ENCODE results near the gene MCRS1.

Gene MCRS1

DNA sequence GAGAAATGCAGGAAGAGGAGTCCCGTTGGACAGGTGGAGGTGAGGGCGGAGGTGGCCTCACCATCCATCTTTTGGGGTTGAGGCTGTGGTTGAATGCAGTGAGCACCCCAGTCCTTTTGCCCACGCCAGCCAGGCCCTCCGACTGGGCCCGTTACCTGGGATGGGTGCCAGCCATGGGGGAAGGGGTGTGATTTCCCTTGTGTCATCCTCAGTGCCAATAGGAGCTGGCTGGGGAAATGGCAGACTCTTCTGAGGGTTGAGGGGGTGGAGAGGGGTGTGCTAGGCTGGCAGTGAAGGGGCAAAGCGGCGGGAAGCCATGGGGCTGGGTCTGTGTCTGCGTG lies 19.5 kb downstream of the MCRS1 start:
- no peak for DNase-seq (ENCODE audit: low read depth, low spot score)
- Histone ChIP-seq H3K36me3 (ENCODE audit: insufficient read depth, insufficient read length, low read length) (no peaks in the 10 kb centered on the region), H3K9ac (ENCODE audit: insufficient read length, low read depth) (peak overlapping the region; percentile 18), H3K4me1 (ENCODE audit: insufficient read depth, insufficient read length) (peaks cover 16% of the 10 kb centered on the region), H3K27me3 (ENCODE audit: insufficient read depth, insufficient read length) (no peaks in the 10 kb centered on the region), H3K9me3 (ENCODE audit: insufficient read depth, low read length) (no peaks in the 10 kb centered on the region), H3K4me3 (ENCODE audit: insufficient read length, low read depth) (no peak overlapping the region)
- TF ChIP-seq YY1 (IDR thresholded peaks at IDR 0.05; ENCODE audit: insufficient read depth, insufficient read length) (no peak), ZNF274 (IDR thresholded peaks at IDR 0.05; ENCODE audit: low read depth, low read length) (no peak)

DNA sequence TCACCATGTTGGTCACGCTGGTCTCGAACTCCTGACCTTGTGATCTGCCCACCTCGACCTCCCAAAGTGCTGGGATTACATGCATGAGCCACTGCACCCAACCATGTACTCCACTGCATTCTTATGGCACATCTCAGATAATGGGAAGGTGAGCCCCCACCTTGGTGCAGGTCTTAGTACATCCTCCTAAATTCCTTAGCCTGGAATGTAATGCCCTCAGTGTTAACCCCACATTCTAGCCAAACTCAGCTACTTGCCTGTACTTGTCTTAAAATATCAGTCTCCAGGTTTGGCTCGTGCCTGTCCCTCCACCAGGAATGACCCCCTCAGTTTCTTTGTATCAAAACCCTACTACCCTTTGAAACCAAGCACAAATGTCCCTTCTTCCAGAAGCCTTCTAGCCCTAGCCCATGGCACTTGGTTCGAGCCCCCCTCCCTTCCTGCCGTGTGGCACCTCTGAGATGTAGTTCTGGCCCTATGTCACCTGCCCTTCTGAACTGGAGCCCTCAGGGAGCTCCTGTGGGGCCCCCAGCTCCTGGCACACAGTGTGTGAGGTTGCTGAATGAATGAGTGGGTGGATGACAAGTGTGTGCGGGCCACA lies 20.8 kb downstream of the MCRS1 start:
- Histone ChIP-seq H3K4me3 (ENCODE audit: insufficient read length, low read depth) (no peak overlapping the region), H3K36me3 (ENCODE audit: insufficient read depth, insufficient read length, low read length) (no peaks in the 10 kb centered on the region), H3K4me1 (ENCODE audit: insufficient read depth, insufficient read length) (peaks cover 20% of the 10 kb centered on the region), H3K9me3 (ENCODE audit: insufficient read depth, low read length) (no peaks in the 10 kb centered on the region), H3K9ac (ENCODE audit: insufficient read length, low read depth) (no peak overlapping the region), H3K27me3 (ENCODE audit: insufficient read depth, insufficient read length) (no peaks in the 10 kb centered on the region)
- no peak for DNase-seq (ENCODE audit: low read depth, low spot score)
- no peak for TF ChIP-seq YY1 (IDR thresholded peaks at IDR 0.05; ENCODE audit: insufficient read depth, insufficient read length)
- no peak for TF ChIP-seq SUZ12 (IDR thresholded peaks at IDR 0.05; ENCODE audit: extremely low read depth, insufficient read depth, insufficient read length)
- no peak for TF ChIP-seq ZNF274 (IDR thresholded peaks at IDR 0.05; ENCODE audit: low read depth, low read length)

DNA sequence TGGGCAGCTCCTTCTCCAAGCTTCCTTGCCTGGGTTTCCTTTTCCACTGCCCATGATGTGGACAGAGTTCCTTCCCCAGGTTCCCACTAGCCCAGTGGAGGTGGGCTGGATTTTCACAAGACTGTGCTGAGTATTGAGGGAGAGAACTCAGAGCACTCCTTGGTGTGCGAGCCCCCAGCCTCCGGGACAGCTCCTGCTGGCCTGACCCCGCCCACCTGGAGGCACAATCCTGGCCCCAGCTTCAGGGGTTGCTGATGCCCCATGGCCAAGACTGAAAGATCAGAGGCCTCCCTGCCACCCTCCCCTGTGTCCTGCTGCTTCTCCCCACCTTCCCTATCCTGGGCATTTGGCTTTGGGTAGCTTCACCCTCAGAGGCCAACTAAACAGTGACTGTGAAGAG lies 21.5 kb downstream of the MCRS1 start:
- no peaks in the 10 kb centered on the region for H3K9me3 ChIP-seq (ENCODE audit: insufficient read depth, low read length)
- H3K27me3 ChIP-seq (ENCODE audit: insufficient read depth, insufficient read length) = no peaks in the 10 kb centered on the region
- H3K4me1 ChIP-seq (ENCODE audit: insufficient read depth, insufficient read length) = peaks cover 20% of the 10 kb centered on the region
- H3K4me3 ChIP-seq (ENCODE audit: insufficient read length, low read depth) = no peak overlapping the region
- H3K9ac ChIP-seq (ENCODE audit: insufficient read length, low read depth) = no peak overlapping the region
- DNase-seq (ENCODE audit: low read depth, low spot score) = no peak
- TF ChIP-seq YY1 (IDR thresholded peaks at IDR 0.05; ENCODE audit: insufficient read depth, insufficient read length) = no peak
- TF ChIP-seq SUZ12 (IDR thresholded peaks at IDR 0.05; ENCODE audit: extremely low read depth, insufficient read depth, insufficient read length) = no peak
- TF ChIP-seq ZNF274 (IDR thresholded peaks at IDR 0.05; ENCODE audit: low read depth, low read length) = no peak
- H3K36me3 ChIP-seq (ENCODE audit: insufficient read depth, insufficient read length, low read length) = no peaks in the 10 kb centered on the region

DNA sequence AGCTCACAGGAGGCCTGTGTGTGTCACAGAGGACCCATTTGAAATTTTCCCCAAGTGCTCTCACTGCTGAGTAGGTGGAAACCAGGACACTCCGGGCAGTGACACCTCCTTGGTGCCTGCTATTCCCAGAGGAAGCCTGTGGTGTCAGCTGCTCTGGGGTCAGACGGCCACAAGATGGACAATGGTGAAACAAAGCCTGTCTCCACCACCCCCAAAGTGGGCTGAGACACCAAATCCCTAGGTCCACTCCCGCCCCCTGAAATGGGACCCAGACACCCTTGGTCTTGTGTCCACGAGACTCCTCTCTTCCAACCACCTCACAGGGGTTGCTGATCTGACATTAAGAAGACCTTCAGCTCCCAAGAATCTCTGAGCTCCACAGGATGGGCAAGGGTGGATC lies 22.1 kb downstream of the MCRS1 start:
- TF ChIP-seq ZNF274 (IDR thresholded peaks at IDR 0.05; ENCODE audit: low read depth, low read length) (no peak), SUZ12 (IDR thresholded peaks at IDR 0.05; ENCODE audit: extremely low read depth, insufficient read depth, insufficient read length) (no peak), YY1 (IDR thresholded peaks at IDR 0.05; ENCODE audit: insufficient read depth, insufficient read length) (no peak)
- H3K36me3 ChIP-seq (ENCODE audit: insufficient read depth, insufficient read length, low read length) = no peaks in the 10 kb centered on the region
- H3K4me1 ChIP-seq (ENCODE audit: insufficient read depth, insufficient read length) = peaks cover 24% of the 10 kb centered on the region
- H3K27me3 ChIP-seq (ENCODE audit: insufficient read depth, insufficient read length) = peaks cover 3% of the 10 kb centered on the region
- no peak for DNase-seq (ENCODE audit: low read depth, low spot score)
- no peak overlapping the region for H3K4me3 ChIP-seq (ENCODE audit: insufficient read length, low read depth)
- H3K9ac ChIP-seq (ENCODE audit: insufficient read length, low read depth) = no peak overlapping the region
- H3K9me3 ChIP-seq (ENCODE audit: insufficient read depth, low read length) = no peaks in the 10 kb centered on the region

DNA sequence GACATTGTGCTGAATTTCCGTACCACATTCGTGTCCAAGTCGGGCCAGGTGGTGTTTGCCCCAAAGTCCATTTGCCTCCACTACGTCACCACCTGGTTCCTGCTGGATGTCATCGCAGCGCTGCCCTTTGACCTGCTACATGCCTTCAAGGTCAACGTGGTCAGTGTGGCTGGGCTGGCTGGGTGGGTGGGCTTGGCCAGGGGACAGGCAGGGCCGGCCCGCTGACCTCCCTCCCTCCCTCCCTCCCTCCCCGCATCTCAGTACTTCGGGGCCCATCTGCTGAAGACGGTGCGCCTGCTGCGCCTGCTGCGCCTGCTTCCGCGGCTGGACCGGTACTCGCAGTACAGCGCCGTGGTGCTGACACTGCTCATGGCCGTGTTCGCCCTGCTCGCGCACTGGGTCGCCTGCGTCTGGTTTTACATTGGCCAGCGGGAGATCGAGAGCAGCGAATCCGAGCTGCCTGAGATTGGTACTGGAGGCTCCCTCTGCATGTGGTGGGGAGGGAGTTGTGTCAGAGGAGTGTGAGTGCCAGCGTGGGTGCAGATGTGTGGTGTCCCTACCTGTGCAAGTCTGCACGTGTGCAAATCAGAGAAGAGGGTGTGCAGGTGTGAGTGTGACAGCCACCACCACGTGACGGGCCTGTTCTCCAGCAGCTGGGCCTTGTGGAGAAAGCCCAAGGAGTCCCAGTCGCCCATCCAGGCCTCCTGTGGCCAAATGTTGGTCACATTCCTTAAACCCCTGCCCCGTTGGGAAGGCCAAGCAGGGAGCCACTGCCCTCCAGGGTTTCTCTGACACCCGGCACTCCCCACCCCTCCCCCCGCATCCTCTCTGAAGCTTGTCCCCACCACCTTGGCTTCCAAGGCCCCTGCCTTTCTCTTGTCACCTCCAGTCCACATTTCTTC lies 23.8 kb downstream of the MCRS1 start:
- DNase-seq (ENCODE audit: low read depth, low spot score) = no peak
- Histone ChIP-seq H3K4me1 (ENCODE audit: insufficient read depth, insufficient read length) (peaks cover 34% of the 10 kb centered on the region), H3K27me3 (ENCODE audit: insufficient read depth, insufficient read length) (peaks cover 19% of the 10 kb centered on the region), H3K9me3 (ENCODE audit: insufficient read depth, low read length) (no peaks in the 10 kb centered on the region), H3K36me3 (ENCODE audit: insufficient read depth, insufficient read length, low read length) (no peaks in the 10 kb centered on the region), H3K4me3 (ENCODE audit: insufficient read length, low read depth) (no peak overlapping the region), H3K9ac (ENCODE audit: insufficient read length, low read depth) (no peak overlapping the region)
- TF ChIP-seq ZNF274 (IDR thresholded peaks at IDR 0.05; ENCODE audit: low read depth, low read length) (no peak), YY1 (IDR thresholded peaks at IDR 0.05; ENCODE audit: insufficient read depth, insufficient read length) (no peak), SUZ12 (IDR thresholded peaks at IDR 0.05; ENCODE audit: extremely low read depth, insufficient read depth, insufficient read length) (no peak)

DNA sequence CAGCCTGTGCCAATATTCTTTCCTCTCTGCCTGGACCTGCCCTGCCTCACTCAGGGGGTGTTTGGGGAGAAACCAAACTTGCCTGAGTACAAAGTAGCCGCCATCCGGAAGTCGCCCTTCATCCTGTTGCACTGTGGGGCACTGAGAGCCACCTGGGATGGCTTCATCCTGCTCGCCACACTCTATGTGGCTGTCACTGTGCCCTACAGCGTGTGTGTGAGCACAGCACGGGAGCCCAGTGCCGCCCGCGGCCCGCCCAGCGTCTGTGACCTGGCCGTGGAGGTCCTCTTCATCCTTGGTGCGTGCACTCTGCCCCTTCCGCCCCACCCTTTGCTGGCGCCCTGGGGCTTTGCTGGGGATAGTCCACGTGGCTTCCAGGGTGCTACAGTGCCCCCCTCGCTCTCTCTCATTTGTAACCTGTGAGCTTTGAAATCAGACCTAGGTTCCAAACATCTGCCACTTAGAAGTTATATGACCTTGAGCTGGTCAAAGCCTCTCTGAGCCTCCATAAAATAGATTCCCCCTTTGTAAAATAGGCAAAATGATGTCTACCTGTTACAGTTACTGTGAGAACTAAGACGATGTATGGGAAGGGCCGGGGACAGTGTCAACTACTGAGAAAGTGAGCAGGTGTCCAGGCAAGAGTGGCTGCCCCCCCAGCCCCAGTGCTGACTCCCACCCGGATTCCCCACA lies 24.6 kb downstream of the MCRS1 start:
- Histone ChIP-seq H3K9me3 (ENCODE audit: insufficient read depth, low read length) (no peaks in the 10 kb centered on the region), H3K4me1 (ENCODE audit: insufficient read depth, insufficient read length) (peaks cover 33% of the 10 kb centered on the region), H3K4me3 (ENCODE audit: insufficient read length, low read depth) (no peak overlapping the region), H3K27me3 (ENCODE audit: insufficient read depth, insufficient read length) (peaks cover 26% of the 10 kb centered on the region), H3K9ac (ENCODE audit: insufficient read length, low read depth) (no peak overlapping the region), H3K36me3 (ENCODE audit: insufficient read depth, insufficient read length, low read length) (no peaks in the 10 kb centered on the region)
- no peak for DNase-seq (ENCODE audit: low read depth, low spot score)
- no peak for TF ChIP-seq ZNF274 (IDR thresholded peaks at IDR 0.05; ENCODE audit: low read depth, low read length)
- no peak for TF ChIP-seq SUZ12 (IDR thresholded peaks at IDR 0.05; ENCODE audit: extremely low read depth, insufficient read depth, insufficient read length)
- TF ChIP-seq YY1 (IDR thresholded peaks at IDR 0.05; ENCODE audit: insufficient read depth, insufficient read length) = no peak

DNA sequence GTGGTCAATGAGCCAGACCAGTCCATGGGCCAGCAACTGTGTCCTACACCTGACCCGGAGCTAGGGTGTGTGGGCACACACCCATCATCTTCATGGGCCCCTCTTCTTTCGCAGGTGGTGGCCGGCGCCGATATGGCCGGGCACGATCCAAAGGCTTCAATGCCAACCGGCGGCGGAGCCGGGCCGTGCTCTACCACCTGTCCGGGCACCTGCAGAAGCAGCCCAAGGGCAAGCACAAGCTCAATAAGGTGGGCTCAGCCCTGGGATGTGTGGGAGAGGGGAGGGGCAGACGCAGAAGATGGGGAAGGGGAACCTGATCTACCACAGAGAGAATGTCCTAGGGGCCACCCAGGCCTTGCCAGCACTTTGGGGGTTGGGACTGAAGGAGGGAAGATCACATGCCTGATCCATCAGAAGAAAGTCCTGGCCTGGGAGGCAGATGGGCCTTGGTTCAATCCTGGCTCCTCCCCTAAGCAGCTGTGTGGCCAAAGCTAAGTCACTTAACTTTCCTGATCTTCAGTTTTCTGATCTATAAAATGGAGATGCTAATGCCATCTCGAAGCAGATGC lies 25.3 kb downstream of the MCRS1 start:
- peaks cover 33% of the 10 kb centered on the region for H3K27me3 ChIP-seq (ENCODE audit: insufficient read depth, insufficient read length)
- no peak for DNase-seq (ENCODE audit: low read depth, low spot score)

More for the DNA sequence above, 25.3 kb downstream of the MCRS1 start:
- peaks cover 33% of the 10 kb centered on the region for H3K4me1 ChIP-seq (ENCODE audit: insufficient read depth, insufficient read length)
- H3K4me3 ChIP-seq (ENCODE audit: insufficient read length, low read depth) = no peak overlapping the region
- no peaks in the 10 kb centered on the region for H3K9me3 ChIP-seq (ENCODE audit: insufficient read depth, low read length)
- TF ChIP-seq SUZ12 (IDR thresholded peaks at IDR 0.05; ENCODE audit: extremely low read depth, insufficient read depth, insufficient read length) (no peak), ZNF274 (IDR thresholded peaks at IDR 0.05; ENCODE audit: low read depth, low read length) (no peak), YY1 (IDR thresholded peaks at IDR 0.05; ENCODE audit: insufficient read depth, insufficient read length) (no peak)
- no peak overlapping the region for H3K9ac ChIP-seq (ENCODE audit: insufficient read length, low read depth)
- no peaks in the 10 kb centered on the region for H3K36me3 ChIP-seq (ENCODE audit: insufficient read depth, insufficient read length, low read length)

Measured in NT2/D1 (cell line).